ENCODE measurements around the gene TMEM50A.
"Not testable (repeated sequence)": the region's sequence is repeated elsewhere in the genome, so short reads cannot be mapped to it uniquely, and the experiment has no call there.

- not testable (repeated sequence) for TF ChIP-seq CTCF, POLR2AphosphoS5 (IDR thresholded peaks at IDR 0.05)
Observed at GRCh38 chr1:25294889-25295826, 43.0 kb upstream of the TMEM50A start.
